Activated naive CD8-positive, alpha-beta T cell treated with anti-CD3 and anti-CD28 coated beads, Interleukin-2, amount 50 U/mL, for 16 hours (primary cell): ENCODE data around the gene EPB41L3.
"Not testable (repeated sequence)": the region's sequence is repeated elsewhere in the genome, so short reads cannot be mapped to it uniquely, and the experiment has no call there.

Experiments used
- DNase-seq: peaks from one replicate; pipeline ENCODE4 v3.0.0-alpha.2; 2020; ENCODE audit warnings: low read depth, low spot score

Gene EPB41L3

GRCh38 chr18:5532066-5532465, 11.7 kb downstream of the EPB41L3 start:
- DNase-seq = no peak

GRCh38 chr18:5530629-5531178, 13.1 kb downstream of the EPB41L3 start:
- no peak for DNase-seq

DNA sequence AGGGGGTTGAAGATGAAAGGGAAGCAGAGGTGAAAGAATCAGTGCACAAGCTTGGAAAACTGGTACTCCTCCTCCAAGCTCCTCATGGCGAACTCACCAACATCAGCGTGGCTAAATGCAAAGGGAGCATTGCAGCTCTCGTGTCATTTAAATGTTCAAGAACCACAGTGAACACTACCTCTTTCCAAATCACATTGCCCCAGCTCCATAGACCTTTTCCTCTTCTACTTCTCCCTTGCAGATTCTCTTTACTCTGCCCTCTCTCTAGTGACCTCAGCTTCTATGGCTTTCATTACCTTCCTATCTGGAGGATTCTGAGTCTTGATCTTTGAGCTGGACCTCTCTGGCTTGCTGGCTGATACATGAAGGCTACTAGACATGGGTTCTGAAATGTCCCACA, 14.3 kb downstream of the EPB41L3 start:
- DNase-seq = no peak

GRCh38 chr18:5527603-5528002, 16.2 kb downstream of the EPB41L3 start:
- DNase-seq = no peak

GRCh38 chr18:5524660-5525059, 19.1 kb downstream of the EPB41L3 start:
- no peak for DNase-seq

GRCh38 chr18:5521000-5521399, 22.8 kb downstream of the EPB41L3 start:
- no peak for DNase-seq

DNA sequence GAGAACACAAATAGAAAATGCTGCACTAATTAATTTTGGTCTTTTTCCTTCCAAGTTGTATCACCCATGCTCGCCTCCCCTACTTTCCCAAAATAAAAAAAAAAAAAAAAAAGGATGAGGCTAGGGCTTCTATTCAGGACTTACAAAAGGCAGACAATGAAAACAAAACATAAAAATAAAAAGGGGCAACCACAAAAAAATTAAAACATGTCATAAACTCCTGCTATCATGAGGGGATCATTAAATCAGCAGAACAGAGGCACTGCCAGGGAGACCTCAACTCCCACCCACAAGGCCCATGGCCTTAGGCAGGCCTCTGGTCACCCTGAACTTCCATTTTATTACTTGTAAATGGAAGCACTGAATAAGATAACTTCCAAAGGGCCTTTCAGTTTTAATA, 23.3 kb downstream of the EPB41L3 start:
- no peak for DNase-seq

DNA sequence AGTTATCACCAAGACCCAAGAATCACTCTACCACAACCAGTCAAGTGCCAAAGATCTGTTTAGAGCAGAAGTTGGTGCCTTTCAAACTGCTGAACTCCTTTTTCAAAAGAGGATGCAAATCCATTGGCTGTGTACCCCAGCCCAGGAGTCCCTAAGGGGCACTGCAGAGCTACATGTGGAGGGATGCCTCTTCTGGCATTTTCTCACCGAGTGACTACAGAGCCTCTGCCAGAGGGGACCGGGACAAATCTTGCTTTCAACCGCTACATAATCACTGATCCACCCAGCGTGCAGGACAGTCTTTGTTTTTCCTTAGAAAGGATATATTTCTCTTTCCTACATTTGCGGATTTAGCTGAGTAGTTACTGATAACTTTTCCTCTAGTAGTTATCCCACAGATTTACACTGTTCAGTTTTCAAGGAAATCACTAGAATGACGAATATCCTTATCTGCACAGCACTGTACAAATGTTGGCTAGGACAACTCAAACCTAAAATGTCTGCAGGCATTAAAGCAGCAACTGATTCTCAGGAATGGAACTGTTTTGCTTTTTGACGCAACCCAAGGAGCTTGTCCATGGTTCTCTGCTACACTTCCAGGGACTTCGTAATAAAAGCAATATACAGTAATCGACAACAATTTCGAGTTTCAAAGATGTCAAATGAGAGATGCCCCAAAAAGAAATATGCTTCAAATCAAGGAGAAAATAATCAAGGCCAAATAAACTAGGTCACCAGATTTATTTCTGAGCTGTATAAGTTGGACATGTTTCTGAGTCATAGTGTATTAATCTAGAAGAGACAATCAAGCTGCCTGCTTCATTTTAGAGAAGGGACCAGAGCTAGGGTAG, 24.1 kb downstream of the EPB41L3 start:
- no peak for DNase-seq

DNA sequence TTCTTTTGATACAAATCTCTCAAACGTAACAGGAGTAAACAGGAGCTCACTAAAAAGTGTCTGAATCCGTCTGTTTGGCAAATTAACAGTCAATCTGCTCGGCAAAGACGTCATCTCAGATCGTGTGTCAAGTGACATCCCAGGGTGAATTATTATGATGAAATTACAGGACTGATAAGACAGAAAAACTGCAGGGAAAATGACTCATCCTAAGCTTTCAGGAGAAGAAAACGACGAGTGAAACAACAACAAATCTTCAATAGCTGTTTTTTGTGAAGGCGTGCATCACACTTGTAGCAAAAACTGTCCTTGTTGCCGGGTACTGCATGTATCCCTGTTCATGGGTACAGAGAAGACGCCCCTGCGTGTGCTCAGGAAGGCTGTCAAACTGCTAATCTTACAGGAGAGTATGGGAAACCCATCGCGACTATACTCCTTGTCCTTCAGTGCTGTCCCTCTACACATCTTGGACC, 24.9 kb downstream of the EPB41L3 start:
- DNase-seq = no peak

DNA sequence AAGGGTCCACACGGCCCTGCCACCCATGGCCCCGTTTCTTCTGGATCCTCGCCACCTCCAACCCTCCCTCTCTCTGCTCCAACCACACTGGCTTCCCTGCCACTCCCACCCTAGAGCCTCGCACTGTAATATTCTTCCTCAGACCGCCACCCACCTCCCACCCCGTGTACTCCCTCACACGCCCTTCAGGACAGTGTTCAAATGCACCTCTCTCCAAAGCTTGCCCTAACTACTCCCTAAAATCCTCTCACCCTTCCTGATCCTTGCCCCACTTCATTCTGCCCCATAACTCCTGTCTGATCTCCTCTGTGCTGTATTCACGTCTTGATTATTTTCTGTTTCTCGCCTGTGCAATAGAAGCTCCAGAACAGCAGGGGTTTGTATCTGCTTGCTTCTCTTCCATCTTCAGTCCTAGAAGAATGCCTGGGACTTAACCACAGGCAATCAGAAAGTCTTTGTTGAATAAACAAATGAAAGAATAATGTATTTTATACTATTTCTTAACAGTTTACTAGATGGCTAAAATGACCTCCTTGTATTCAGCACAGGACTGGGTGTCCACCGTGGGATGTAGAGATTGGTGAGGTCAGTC, 25.5 kb downstream of the EPB41L3 start:
- no peak for DNase-seq

- DNase-seq = no peak
These were observed 27.0 kb downstream of the EPB41L3 start for GRCh38 chr18:5516841-5517240.

- DNase-seq = no peak
These were observed 28.6 kb downstream of the EPB41L3 start for GRCh38 chr18:5515011-5515784.

GRCh38 chr18:5513947-5514346, 29.9 kb downstream of the EPB41L3 start:
- DNase-seq = no peak

- no peak for DNase-seq
These were observed 31.6 kb downstream of the EPB41L3 start for GRCh38 chr18:5512176-5512575.

GRCh38 chr18:5511541-5511940, 32.3 kb downstream of the EPB41L3 start:
- not testable (repeated sequence) for DNase-seq

DNA sequence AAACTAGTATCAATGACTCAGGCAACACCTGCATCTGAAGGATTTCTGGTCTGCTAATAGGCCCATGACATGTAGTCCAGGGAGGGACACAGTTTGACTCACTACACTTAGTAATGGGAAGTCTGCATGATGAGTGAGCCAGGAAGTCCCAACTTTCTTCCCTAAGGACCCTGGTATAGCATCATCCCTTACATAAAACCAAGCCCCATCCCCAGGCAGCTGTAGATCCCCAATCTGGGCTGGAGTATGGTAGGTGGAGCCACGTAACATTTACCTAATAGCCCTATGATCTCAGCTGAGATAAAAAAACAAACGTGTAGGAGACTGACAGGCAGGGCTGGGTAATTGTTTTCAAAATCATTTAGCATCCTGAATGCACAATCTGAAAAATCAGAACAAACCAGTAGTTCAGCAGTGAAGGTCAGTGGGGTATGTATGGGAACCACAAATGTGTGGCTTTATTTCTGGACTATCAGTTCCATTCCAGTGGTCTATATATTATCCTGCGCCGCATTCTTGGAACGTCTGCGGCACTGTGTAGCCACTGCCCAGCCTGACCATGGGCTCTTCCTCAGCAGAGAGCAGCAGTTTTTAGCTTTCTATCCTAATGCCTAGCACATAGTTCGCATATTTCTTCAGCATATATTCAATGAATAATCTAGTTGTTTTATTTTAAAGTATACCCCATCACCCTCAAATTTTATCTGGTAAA, 33.5 kb downstream of the EPB41L3 start:
- DNase-seq = no peak

DNA sequence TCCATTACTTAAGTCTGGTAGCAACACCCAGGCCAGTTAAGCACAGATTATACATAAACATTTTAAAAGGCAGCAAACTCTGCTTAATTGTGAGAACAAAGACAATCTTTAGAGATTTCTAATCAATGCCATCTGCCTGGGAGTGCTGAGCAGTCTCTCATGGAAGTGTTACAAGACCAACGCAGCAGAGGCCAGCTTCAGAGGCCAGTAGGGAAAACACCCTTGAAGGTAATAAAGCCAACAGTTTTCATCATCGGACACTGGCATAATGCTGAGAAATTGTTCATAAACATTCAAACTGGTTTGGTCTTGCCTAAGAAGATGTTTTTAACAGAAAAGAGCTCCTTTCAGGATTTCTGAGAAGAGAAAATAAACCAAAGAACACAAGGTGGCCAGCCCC, 35.0 kb downstream of the EPB41L3 start:
- DNase-seq = no peak

DNA sequence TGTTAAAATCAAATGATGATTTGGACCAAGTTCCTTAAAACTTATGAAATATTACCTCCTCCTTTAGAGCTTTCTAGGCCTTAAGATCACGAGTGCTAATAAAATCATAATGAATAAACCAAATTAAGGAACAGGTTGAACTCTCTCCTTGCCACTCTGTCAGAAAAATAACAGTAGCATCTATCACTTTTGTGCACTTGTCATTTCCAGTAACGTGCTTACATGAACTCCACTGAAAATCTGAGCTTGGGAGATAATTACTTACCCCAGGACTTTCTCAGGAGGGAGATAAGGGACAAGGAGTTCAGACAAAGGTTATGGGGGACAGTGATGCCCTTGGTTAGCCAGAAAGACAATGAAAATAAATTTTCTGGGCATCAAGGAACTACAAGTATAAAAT, 36.0 kb downstream of the EPB41L3 start:
- no peak for DNase-seq

DNA sequence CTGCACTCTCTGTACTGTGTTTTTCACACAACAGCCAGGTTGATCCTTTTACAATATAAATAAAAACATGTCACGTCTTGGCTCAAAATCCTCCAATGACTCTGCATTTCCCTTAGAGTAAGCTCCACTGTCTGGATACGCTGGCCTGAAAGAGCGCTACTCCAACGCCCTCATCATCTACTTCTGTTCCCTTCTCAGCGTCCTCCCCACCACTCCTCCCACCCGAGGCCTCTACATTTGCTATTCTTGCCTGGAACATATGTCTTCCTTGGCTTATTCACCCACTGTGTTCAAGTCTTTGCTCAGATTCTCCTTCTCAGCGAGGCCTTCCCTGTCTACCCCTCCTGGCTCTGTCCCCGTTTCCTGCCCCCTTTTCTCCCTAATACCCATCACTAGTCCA, 37.6 kb downstream of the EPB41L3 start:
- DNase-seq = no peak

- DNase-seq = no peak
These were observed 40.1 kb downstream of the EPB41L3 start for GRCh38 chr18:5503740-5504139.

DNA sequence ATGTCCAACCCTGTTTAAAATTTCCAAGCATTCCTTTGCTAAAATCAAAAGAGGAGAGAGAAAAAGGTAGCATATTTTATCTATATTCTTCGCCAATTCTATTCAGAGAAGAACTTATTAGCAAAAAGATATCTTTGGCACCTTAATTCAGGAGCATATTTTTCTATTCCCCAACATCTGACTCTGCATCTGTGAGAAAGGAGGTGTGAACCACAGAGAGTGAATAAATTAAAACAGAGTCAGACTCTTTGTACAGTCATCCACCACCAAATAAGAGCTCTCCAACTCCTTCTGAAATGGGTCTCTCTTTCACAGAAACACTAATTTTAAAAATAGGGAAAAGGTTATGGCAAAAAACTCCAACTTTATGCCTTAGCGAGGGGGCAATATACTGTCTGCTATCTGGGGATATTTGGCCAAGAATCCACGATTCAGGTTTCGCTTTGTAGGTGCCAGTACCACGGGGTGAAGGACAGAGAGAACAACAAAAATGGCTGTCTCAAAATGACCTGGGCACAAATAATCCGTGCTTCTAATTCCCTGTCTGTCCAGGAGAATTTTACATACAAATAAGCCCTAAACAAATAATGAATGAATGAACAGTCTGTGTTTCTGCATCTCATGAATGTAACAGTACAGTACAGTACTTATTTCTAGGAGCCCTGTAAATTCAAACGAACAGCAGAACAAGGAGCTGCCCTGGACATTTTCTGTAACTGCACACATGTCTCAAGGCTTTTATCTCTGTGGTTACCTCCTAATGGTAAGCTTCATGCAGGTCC, 43.4 kb downstream of the EPB41L3 start:
- no peak for DNase-seq
